Liver (tissue), 3 donors: ENCODE measurements around the gene ERMP1.

Experiments
- EGR1 ChIP-seq, 2 donors: IDR thresholded peaks; 2 replicates each; pipeline ENCODE4 v1.6.1; 2016 to 2018; ENCODE audit warnings: antibody characterized with exemption in 2 of 2, low read depth in 2 of 2
- GABPA ChIP-seq, 2 donors: IDR thresholded peaks in 1 of 2; conservative IDR thresholded peaks in 1 of 2; 2 replicates each; pipeline ENCODE4 v1.6.1; 2016; ENCODE audit warnings: antibody characterized with exemption in 2 of 2, mild to moderate bottlenecking in 1 of 2, moderate library complexity in 1 of 2
- HNF4A ChIP-seq, 2 donors: conservative IDR thresholded peaks; 2 replicates each; pipeline ENCODE4 v1.6.1; 2016; ENCODE audit warnings: antibody characterized with exemption in 2 of 2, mild to moderate bottlenecking in 2 of 2
- RAD21 ChIP-seq, 2 donors: IDR thresholded peaks; 2 replicates each; pipeline ENCODE4 v1.6.1; 2016; ENCODE audit warnings: antibody characterized with exemption in 2 of 2, mild to moderate bottlenecking in 2 of 2
- RXRA ChIP-seq, 2 donors: IDR thresholded peaks; 2 replicates each; pipeline ENCODE4 v1.6.1; 2017 to 2018; ENCODE audit warnings: antibody characterized with exemption in 2 of 2, mild to moderate bottlenecking in 1 of 2
- SP1 ChIP-seq: IDR thresholded peaks from 2 replicates; pipeline ENCODE4 v1.6.1; 2018; ENCODE audit warnings: antibody characterized with exemption, mild to moderate bottlenecking
- TAF1 ChIP-seq: conservative IDR thresholded peaks from 2 replicates; pipeline ENCODE4 v1.6.1; 2016; ENCODE audit warnings: antibody characterized with exemption, mild to moderate bottlenecking
- YY1 ChIP-seq: IDR thresholded peaks from 2 replicates; pipeline ENCODE4 v1.6.1; 2016; ENCODE audit warnings: antibody characterized with exemption, mild to moderate bottlenecking
- TF ChIP-seq, protein P1 (sequence below): fragments of 150-350 bp; IDR thresholded peaks from 2 replicates; pipeline ENCODE4 v1.5.1; 2017; ENCODE audit warnings: improper control_type of control experiment, low read depth, low read length; ENCODE audit not compliant: missing input control
- TF ChIP-seq, protein P2 (sequence below): IDR thresholded peaks from 2 replicates; pipeline ENCODE4 v1.6.1; 2016; ENCODE audit warnings: antibody characterized with exemption
- TF ChIP-seq, protein P3 (sequence below): IDR thresholded peaks from 2 replicates; pipeline ENCODE4 v1.6.1; 2016; ENCODE audit warnings: antibody characterized with exemption
- TF ChIP-seq, protein P4 (sequence below): IDR thresholded peaks from 2 replicates; pipeline ENCODE4 v1.6.1; 2016; ENCODE audit warnings: antibody characterized with exemption
- donor health status: healthy.
- donor health status: healthy.

DNA sequence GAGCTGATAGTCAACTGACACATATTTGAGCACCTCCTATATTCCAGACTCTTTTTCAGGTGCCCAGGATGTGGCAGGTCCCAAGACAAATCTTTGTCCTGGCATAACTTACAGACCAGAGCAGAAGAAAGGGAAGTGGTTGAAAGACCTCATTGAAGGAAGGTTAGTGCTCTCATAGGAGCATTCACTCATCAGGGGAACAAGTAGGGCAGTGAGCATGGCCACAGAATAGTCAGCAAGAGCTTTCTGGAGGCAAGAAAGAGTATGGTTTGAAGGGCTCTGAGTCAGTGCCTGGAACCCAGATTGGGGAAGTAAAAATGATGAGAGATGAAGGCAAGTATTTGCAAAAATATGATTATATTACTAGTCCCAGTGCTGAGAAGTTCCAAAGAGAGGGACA, 25.0 kb upstream of the ERMP1 start:
- TF ChIP-seq TAF1 (no peak), SP1 (no peak), GABPA (IDR thresholded peaks at IDR 0.05 in 1 of 2, conservative IDR thresholded peaks at IDR 0.05 in 1 of 2) (no peak), YY1 (no peak), RAD21 (IDR thresholded peaks at IDR 0.05) (no peak), RXRA (IDR thresholded peaks at IDR 0.05) (no peak), EGR1 (IDR thresholded peaks at IDR 0.05; ENCODE audit: low read depth in 2 of 2) (no peak), HNF4A (conservative IDR thresholded peaks at IDR 0.05) (no peak)
- TF ChIP-seq, protein P1, sequence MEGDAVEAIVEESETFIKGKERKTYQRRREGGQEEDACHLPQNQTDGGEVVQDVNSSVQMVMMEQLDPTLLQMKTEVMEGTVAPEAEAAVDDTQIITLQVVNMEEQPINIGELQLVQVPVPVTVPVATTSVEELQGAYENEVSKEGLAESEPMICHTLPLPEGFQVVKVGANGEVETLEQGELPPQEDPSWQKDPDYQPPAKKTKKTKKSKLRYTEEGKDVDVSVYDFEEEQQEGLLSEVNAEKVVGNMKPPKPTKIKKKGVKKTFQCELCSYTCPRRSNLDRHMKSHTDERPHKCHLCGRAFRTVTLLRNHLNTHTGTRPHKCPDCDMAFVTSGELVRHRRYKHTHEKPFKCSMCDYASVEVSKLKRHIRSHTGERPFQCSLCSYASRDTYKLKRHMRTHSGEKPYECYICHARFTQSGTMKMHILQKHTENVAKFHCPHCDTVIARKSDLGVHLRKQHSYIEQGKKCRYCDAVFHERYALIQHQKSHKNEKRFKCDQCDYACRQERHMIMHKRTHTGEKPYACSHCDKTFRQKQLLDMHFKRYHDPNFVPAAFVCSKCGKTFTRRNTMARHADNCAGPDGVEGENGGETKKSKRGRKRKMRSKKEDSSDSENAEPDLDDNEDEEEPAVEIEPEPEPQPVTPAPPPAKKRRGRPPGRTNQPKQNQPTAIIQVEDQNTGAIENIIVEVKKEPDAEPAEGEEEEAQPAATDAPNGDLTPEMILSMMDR: no peak
- TF ChIP-seq, protein P2, sequence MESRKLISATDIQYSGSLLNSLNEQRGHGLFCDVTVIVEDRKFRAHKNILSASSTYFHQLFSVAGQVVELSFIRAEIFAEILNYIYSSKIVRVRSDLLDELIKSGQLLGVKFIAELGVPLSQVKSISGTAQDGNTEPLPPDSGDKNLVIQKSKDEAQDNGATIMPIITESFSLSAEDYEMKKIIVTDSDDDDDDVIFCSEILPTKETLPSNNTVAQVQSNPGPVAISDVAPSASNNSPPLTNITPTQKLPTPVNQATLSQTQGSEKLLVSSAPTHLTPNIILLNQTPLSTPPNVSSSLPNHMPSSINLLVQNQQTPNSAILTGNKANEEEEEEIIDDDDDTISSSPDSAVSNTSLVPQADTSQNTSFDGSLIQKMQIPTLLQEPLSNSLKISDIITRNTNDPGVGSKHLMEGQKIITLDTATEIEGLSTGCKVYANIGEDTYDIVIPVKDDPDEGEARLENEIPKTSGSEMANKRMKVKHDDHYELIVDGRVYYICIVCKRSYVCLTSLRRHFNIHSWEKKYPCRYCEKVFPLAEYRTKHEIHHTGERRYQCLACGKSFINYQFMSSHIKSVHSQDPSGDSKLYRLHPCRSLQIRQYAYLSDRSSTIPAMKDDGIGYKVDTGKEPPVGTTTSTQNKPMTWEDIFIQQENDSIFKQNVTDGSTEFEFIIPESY: no peak
- TF ChIP-seq, protein P3, sequence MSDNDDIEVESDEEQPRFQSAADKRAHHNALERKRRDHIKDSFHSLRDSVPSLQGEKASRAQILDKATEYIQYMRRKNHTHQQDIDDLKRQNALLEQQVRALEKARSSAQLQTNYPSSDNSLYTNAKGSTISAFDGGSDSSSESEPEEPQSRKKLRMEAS: no peak
- TF ChIP-seq, protein P4, sequence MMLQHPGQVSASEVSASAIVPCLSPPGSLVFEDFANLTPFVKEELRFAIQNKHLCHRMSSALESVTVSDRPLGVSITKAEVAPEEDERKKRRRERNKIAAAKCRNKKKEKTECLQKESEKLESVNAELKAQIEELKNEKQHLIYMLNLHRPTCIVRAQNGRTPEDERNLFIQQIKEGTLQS: no peak
